Adipocyte (in vitro differentiated cells): ENCODE measurements around the gene APOBEC3G.

ENCODE experiments used
- DNase-seq: peaks from one replicate; pipeline ENCODE4 v3.0.0-alpha.2; 2015; ENCODE audit warnings: low read depth
- H3K27me3 ChIP-seq: replicated peaks from 2 replicates; pipeline ENCODE4 v1.7.0; 2013; ENCODE audit warnings: mild to moderate bottlenecking, low read length, moderate library complexity; ENCODE audit not compliant: control insufficient read depth, insufficient read depth
- H3K36me3 ChIP-seq: 2 replicates; pipeline ENCODE4 v1.7.0; 2013; ENCODE audit warnings: low read length, mild to moderate bottlenecking, moderate library complexity; ENCODE audit not compliant: control insufficient read depth, insufficient read depth, severe bottlenecking
- H3K4me1 ChIP-seq: 2 replicates; pipeline ENCODE4 v1.7.0; 2013; ENCODE audit warnings: mild to moderate bottlenecking, low read length, moderate library complexity; ENCODE audit not compliant: control insufficient read depth, insufficient read depth
- H3K4me3 ChIP-seq: 2 replicates; pipeline ENCODE4 v1.7.0; 2013; ENCODE audit warnings: mild to moderate bottlenecking, low read length, moderate library complexity
- H3K9ac ChIP-seq: 2 replicates; pipeline ENCODE4 v1.7.0; 2013; ENCODE audit warnings: mild to moderate bottlenecking, low read length, moderate library complexity
- H3K9me3 ChIP-seq: 2 replicates; pipeline ENCODE4 v1.7.0; 2013; ENCODE audit warnings: mild to moderate bottlenecking, low read length, moderate library complexity; ENCODE audit not compliant: control insufficient read depth

The APOBEC3G gene

GRCh38 chr22:39110631-39111561 is 33.8 kb downstream of the APOBEC3G start:
- no peaks in the 10 kb centered on the region for H3K9me3 ChIP-seq
- H3K9ac ChIP-seq = no peak overlapping the region
- H3K27me3 ChIP-seq = peaks cover 26% of the 10 kb centered on the region
- no peaks in the 10 kb centered on the region for H3K4me1 ChIP-seq
- H3K4me3 ChIP-seq = no peak overlapping the region
- DNase-seq = no peak
- H3K36me3 ChIP-seq = no peaks in the 10 kb centered on the region

- Histone ChIP-seq H3K4me1 (no peaks in the 10 kb centered on the region), H3K27me3 (peaks cover 35% of the 10 kb centered on the region), H3K36me3 (no peaks in the 10 kb centered on the region), H3K9me3 (no peaks in the 10 kb centered on the region), H3K9ac (no peak overlapping the region), H3K4me3 (no peak overlapping the region)
- no peak for DNase-seq
Measured at GRCh38 chr22:39114112-39114511, 37.0 kb downstream of the APOBEC3G start.

GRCh38 chr22:39115570-39115969 is 38.5 kb downstream of the APOBEC3G start:
- H3K9ac ChIP-seq = no peak overlapping the region
- no peaks in the 10 kb centered on the region for H3K4me1 ChIP-seq
- H3K4me3 ChIP-seq = no peak overlapping the region
- H3K27me3 ChIP-seq = peaks cover 33% of the 10 kb centered on the region
- H3K36me3 ChIP-seq = no peaks in the 10 kb centered on the region
- no peak for DNase-seq
- no peaks in the 10 kb centered on the region for H3K9me3 ChIP-seq

GRCh38 chr22:39115977-39116621 is 39.0 kb downstream of the APOBEC3G start:
- no peaks in the 10 kb centered on the region for H3K36me3 ChIP-seq
- no peaks in the 10 kb centered on the region for H3K9me3 ChIP-seq
- H3K9ac ChIP-seq = no peak overlapping the region
- no peaks in the 10 kb centered on the region for H3K4me1 ChIP-seq
- no peak for DNase-seq
- no peak overlapping the region for H3K4me3 ChIP-seq
- peaks cover 28% of the 10 kb centered on the region for H3K27me3 ChIP-seq

GRCh38 chr22:39117585-39118191 is 40.6 kb downstream of the APOBEC3G start:
- H3K4me3 ChIP-seq = no peak overlapping the region
- H3K36me3 ChIP-seq = no peaks in the 10 kb centered on the region
- peak; percentile 60 for DNase-seq
- H3K9ac ChIP-seq = no peak overlapping the region
- no peaks in the 10 kb centered on the region for H3K4me1 ChIP-seq
- peaks cover 26% of the 10 kb centered on the region for H3K27me3 ChIP-seq
- no peaks in the 10 kb centered on the region for H3K9me3 ChIP-seq

- no peak for DNase-seq
- Histone ChIP-seq H3K36me3 (no peaks in the 10 kb centered on the region), H3K4me1 (no peaks in the 10 kb centered on the region), H3K9ac (no peak overlapping the region), H3K4me3 (no peak overlapping the region), H3K27me3 (peaks cover 8% of the 10 kb centered on the region), H3K9me3 (no peaks in the 10 kb centered on the region)
Measured at GRCh38 chr22:39120983-39121382, 43.9 kb downstream of the APOBEC3G start.

GRCh38 chr22:39122772-39123470 is 45.8 kb downstream of the APOBEC3G start:
- no peaks in the 10 kb centered on the region for H3K9me3 ChIP-seq
- DNase-seq = no peak
- H3K4me3 ChIP-seq = no peak overlapping the region
- H3K9ac ChIP-seq = no peak overlapping the region
- no peaks in the 10 kb centered on the region for H3K4me1 ChIP-seq
- H3K27me3 ChIP-seq = no peaks in the 10 kb centered on the region
- no peaks in the 10 kb centered on the region for H3K36me3 ChIP-seq

GRCh38 chr22:39123751-39124581 is 46.9 kb downstream of the APOBEC3G start:
- no peak for DNase-seq
- Histone ChIP-seq H3K27me3 (no peaks in the 10 kb centered on the region), H3K4me3 (no peak overlapping the region), H3K9me3 (no peaks in the 10 kb centered on the region), H3K36me3 (no peaks in the 10 kb centered on the region), H3K4me1 (no peaks in the 10 kb centered on the region), H3K9ac (no peak overlapping the region)

- Histone ChIP-seq H3K9ac (no peak overlapping the region), H3K9me3 (no peaks in the 10 kb centered on the region), H3K4me3 (no peak overlapping the region), H3K36me3 (no peaks in the 10 kb centered on the region), H3K4me1 (no peaks in the 10 kb centered on the region), H3K27me3 (no peaks in the 10 kb centered on the region)
- no peak for DNase-seq
Measured at GRCh38 chr22:39125622-39126021, 48.5 kb downstream of the APOBEC3G start.

GRCh38 chr22:39128508-39128907 is 51.4 kb downstream of the APOBEC3G start:
- Histone ChIP-seq H3K4me3 (no peak overlapping the region), H3K4me1 (peaks cover 12% of the 10 kb centered on the region), H3K36me3 (no peaks in the 10 kb centered on the region), H3K27me3 (no peaks in the 10 kb centered on the region), H3K9ac (no peak overlapping the region), H3K9me3 (no peaks in the 10 kb centered on the region)
- no peak for DNase-seq
